Breast epithelium (tissue), 4 donors: ENCODE measurements around the gene FGF5. TPM values are rescaled to one million over a fixed set of nuclear protein-coding genes. Genes with fewer than 3 reads are reported as not detected.

Experiments used
- DNase-seq, 2 donors: peaks; one replicate each; pipeline ENCODE4 v3.0.0-alpha.2; 2019; ENCODE audit warnings: low spot score in 2 of 2
- H3K27ac ChIP-seq, 2 donors: fragments of 200-600 bp; sonication (generic) in 1 of 2; one replicate each; pipeline ENCODE4 v1.5.1; 2016 to 2019; ENCODE audit warnings: mild to moderate bottlenecking in 1 of 2
- H3K27me3 ChIP-seq, 2 donors: fragments of 200-600 bp; sonication (generic) in 1 of 2; one replicate each; pipeline versions ENCODE4 v1.5.1 to v1.6.0; 2017 to 2019; ENCODE audit warnings: control low read depth in 1 of 2, mild to moderate bottlenecking in 1 of 2
- H3K36me3 ChIP-seq: fragments of 200-600 bp; one replicate; pipeline ENCODE4 v1.5.1; 2019
- H3K4me1 ChIP-seq, 2 donors: fragments of 200-600 bp; sonication (generic); one replicate each; pipeline ENCODE4 v1.5.1; 2016 to 2019; ENCODE audit warnings: control low read depth in 1 of 2
- H3K4me3 ChIP-seq, 3 donors: fragments of 200-600 bp; sonication (generic); 1 replicate in 2 of 3; 2 replicates in 1 of 3; pipeline ENCODE4 v1.5.1; 2016 to 2019; ENCODE audit warnings: mild to moderate bottlenecking in 3 of 3, moderate library complexity in 2 of 3
- H3K9me3 ChIP-seq, 2 donors: fragments of 200-600 bp; sonication (generic) in 1 of 2; one replicate each; pipeline ENCODE4 v1.5.1; 2016 to 2019; ENCODE audit warnings: control low read depth in 1 of 2
- CTCF ChIP-seq, 3 donors: fragments of 450-650 bp; IDR thresholded peaks; one replicate each; pipeline ENCODE4 v1.5.1; 2016 to 2017; ENCODE audit warnings: antibody characterized with exemption in 3 of 3, mild to moderate bottlenecking in 3 of 3, moderate library complexity in 3 of 3
- POLR2A ChIP-seq: fragments of 450-650 bp; IDR thresholded peaks from one replicate; pipeline ENCODE4 v1.6.1; 2016; ENCODE audit warnings: antibody characterized with exemption, mild to moderate bottlenecking, moderate library complexity
- POLR2AphosphoS5 ChIP-seq, 3 donors: sonication (generic); formaldehyde crosslinking; IDR thresholded peaks; one replicate each; pipeline ENCODE4 v1.6.1; 2017; ENCODE audit warnings: antibody characterized with exemption in 3 of 3
- intact Hi-C: fragments of 100-400 bp; cut with DNase I; formaldehyde crosslinking; loops from one replicate; pipeline ENCODE4 v1.15.1; 2023; ENCODE audit warnings: low total_unique reads
- total RNA-seq, 3 donors: library from RNA; depleted of rRNA; stranded (reverse); fragments of >200 nt; gene quantifications; one replicate each; pipeline ENCODE4 v1.1.0, GENCODE V29; 2016

FGF5 gene
- total RNA-seq, 3 donors from 2014 or later, result not detected

- Histone ChIP-seq H3K9me3 (no peaks in the 10 kb centered on the region), H3K36me3 (no peaks in the 10 kb centered on the region), H3K27ac (no peak overlapping the region), H3K4me1 (no peaks in the 10 kb centered on the region), H3K4me3 (no peak overlapping the region), H3K27me3 (no peaks in the 10 kb centered on the region)
- intact Hi-C loops, result no loop called here
- TF ChIP-seq POLR2A (no peak), POLR2AphosphoS5 (IDR thresholded peaks at IDR 0.05) (no peak), CTCF (IDR thresholded peaks at IDR 0.05) (no peak)
- DNase-seq, result no peak
Observed at GRCh38 chr4:80321341-80321740, 54.9 kb downstream of the FGF5 start.

GRCh38 chr4:80321776-80322175 is 55.3 kb downstream of the FGF5 start:
- no peaks in the 10 kb centered on the region for H3K4me1 ChIP-seq
- DNase-seq, result no peak
- H3K27me3 ChIP-seq, result no peaks in the 10 kb centered on the region
- no peaks in the 10 kb centered on the region for H3K9me3 ChIP-seq
- no peak overlapping the region for H3K4me3 ChIP-seq
- no peak overlapping the region for H3K27ac ChIP-seq
- H3K36me3 ChIP-seq, result no peaks in the 10 kb centered on the region
- TF ChIP-seq POLR2A, result no peak
- TF ChIP-seq POLR2AphosphoS5 (IDR thresholded peaks at IDR 0.05), result no peak
- no peak for TF ChIP-seq CTCF (IDR thresholded peaks at IDR 0.05)
- intact Hi-C loops, result no loop called here

- TF ChIP-seq POLR2A, result no peak
- TF ChIP-seq POLR2AphosphoS5 (IDR thresholded peaks at IDR 0.05), result no peak
- TF ChIP-seq CTCF (IDR thresholded peaks at IDR 0.05), result no peak
- H3K4me1 ChIP-seq, result no peaks in the 10 kb centered on the region
- intact Hi-C loops, result no loop called here
- H3K4me3 ChIP-seq, result no peak overlapping the region
- no peaks in the 10 kb centered on the region for H3K36me3 ChIP-seq
- DNase-seq, result no peak
- no peaks in the 10 kb centered on the region for H3K9me3 ChIP-seq
- H3K27me3 ChIP-seq, result no peaks in the 10 kb centered on the region
- no peak overlapping the region for H3K27ac ChIP-seq
Observed at GRCh38 chr4:80322716-80323115, 56.3 kb downstream of the FGF5 start.

GRCh38 chr4:80324171-80324570 is 57.7 kb downstream of the FGF5 start:
- no peak for TF ChIP-seq POLR2AphosphoS5 (IDR thresholded peaks at IDR 0.05)
- Histone ChIP-seq H3K9me3 (no peaks in the 10 kb centered on the region), H3K4me1 (no peaks in the 10 kb centered on the region), H3K36me3 (no peaks in the 10 kb centered on the region), H3K27ac (no peak overlapping the region), H3K4me3 (no peak overlapping the region), H3K27me3 (no peaks in the 10 kb centered on the region)
- DNase-seq, result no peak
- intact Hi-C loops, result no loop called here

GRCh38 chr4:80331693-80332092 is 65.2 kb downstream of the FGF5 start:
- intact Hi-C loops, result loop anchor here (10.0 kb wide), 1 partner anchor 107 kb away; no protein-coding TSS in a partner anchor
- no peak for TF ChIP-seq POLR2A
- no peak for TF ChIP-seq CTCF (IDR thresholded peaks at IDR 0.05)
- no peak for TF ChIP-seq POLR2AphosphoS5 (IDR thresholded peaks at IDR 0.05)
- Histone ChIP-seq H3K27me3 (peaks cover 0 to 17% of the 10 kb centered on the region in 2 donors), H3K4me1 (no peaks in the 10 kb centered on the region), H3K4me3 (no peak overlapping the region), H3K27ac (no peak overlapping the region), H3K9me3 (no peaks in the 10 kb centered on the region), H3K36me3 (no peaks in the 10 kb centered on the region)
- DNase-seq, result no peak

- TF ChIP-seq POLR2A (no peak), CTCF (IDR thresholded peaks at IDR 0.05) (no peak), POLR2AphosphoS5 (IDR thresholded peaks at IDR 0.05) (no peak)
- no peaks in the 10 kb centered on the region for H3K9me3 ChIP-seq
- intact Hi-C loops, result loop anchor here (10.0 kb wide), 1 partner anchor 108 kb away; no protein-coding TSS in a partner anchor
Observed at GRCh38 chr4:80333121-80333520, 66.7 kb downstream of the FGF5 start.

More at GRCh38 chr4:80333121-80333520, 66.7 kb downstream of the FGF5 start:
- no peaks in the 10 kb centered on the region for H3K4me1 ChIP-seq
- peaks cover 0 to 17% of the 10 kb centered on the region in 2 donors for H3K27me3 ChIP-seq
- H3K4me3 ChIP-seq, result no peak overlapping the region
- DNase-seq, result no peak
- no peaks in the 10 kb centered on the region for H3K36me3 ChIP-seq
- H3K27ac ChIP-seq, result no peak overlapping the region
